Measurements from ENCODE around the gene POP5. TPM values are rescaled to one million over a fixed set of nuclear protein-coding genes. Genes with fewer than 3 reads are reported as not detected.

Gene POP5
- total and polyA plus RNA-seq, 4 donors = 20.0 to 37.1 (median 24.0) TPM

DNA sequence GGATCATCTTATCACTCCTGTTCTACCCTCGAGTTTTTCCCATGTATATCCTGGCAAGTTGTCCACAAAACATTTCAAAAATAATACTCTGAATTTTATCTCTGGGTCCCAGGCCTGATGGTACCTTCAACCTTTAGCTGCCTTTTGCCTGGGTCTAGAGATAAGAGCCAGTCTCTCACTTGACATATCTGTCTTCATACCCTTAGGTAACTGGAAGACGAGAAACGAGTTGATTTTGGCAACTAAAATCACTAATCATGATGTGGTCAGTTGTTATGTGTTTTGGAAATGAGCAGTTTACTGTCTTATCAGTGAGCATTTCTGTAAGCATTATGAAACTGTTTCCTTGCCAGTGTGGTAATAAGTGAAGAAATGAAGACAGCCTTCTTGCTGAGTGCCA is 40.8 kb downstream of the POP5 start:
- Histone ChIP-seq H3K27ac (ENCODE audit: low read depth in 1 of 2, low read length in 2 of 2) (peak overlapping the region; percentile 61 to 64), H3K9me3 (ENCODE audit: control insufficient read depth in 4 of 4, low read length in 3 of 4) (no peaks in the 10 kb centered on the region), H3K9ac (ENCODE audit: low read depth in 1 of 2, low read length in 2 of 2) (no peak overlapping the region), H3K4me1 (ENCODE audit: control insufficient read depth in 4 of 4, insufficient read depth in 4 of 4, low read length in 3 of 4) (peaks cover 21 to 58% (median 50%) of the 10 kb centered on the region in 4 donors), H3K36me3 (ENCODE audit: control insufficient read depth in 4 of 4, insufficient read depth in 3 of 4, low read depth in 1 of 4, low read length in 3 of 4) (peaks cover 0 to 3% (median under 1%) of the 10 kb centered on the region in 4 donors), H3K4me3 (ENCODE audit: low read depth in 1 of 3, low read length in 3 of 3) (no peak overlapping the region), H3K27me3 (ENCODE audit: control insufficient read depth in 4 of 4, insufficient read depth in 4 of 4, low read length in 3 of 4) (no peaks in the 10 kb centered on the region)
- WGBS = 7% methylated on average over 3 of the region's 3 CpGs
- no peak for TF ChIP-seq GABPA (IDR thresholded peaks at IDR 0.05 in 1 of 2, conservative IDR thresholded peaks at IDR 0.05 in 1 of 2)
- TF ChIP-seq RXRA (IDR thresholded peaks at IDR 0.05) = peak in 1 of 2 donors; percentile 5
- DNase-seq (ENCODE audit: low spot score) = no peak

DNA sequence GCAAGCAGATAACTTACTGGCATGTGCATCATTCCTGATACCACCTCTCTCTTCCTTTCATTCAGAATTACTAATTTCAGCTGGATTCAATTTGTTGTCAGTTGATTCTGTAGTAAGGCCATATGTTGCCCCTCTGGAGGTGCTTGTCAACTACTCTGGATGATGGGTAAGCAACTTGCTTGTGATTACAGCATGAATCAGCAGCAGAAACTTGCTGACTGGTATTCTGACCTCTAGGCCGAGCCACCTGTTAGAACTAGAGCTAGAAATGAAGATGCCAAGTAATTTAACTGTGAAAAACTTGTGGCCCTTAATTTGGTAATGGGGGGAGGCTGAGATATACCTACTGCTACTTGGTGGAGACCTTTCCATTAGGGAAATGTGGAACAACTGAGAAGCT is 41.9 kb downstream of the POP5 start:
- WGBS = 32% methylated on average over 1 of the region's 1 CpG
- H3K9me3 ChIP-seq (ENCODE audit: control insufficient read depth in 4 of 4, low read length in 3 of 4) = no peaks in the 10 kb centered on the region
- H3K27ac ChIP-seq (ENCODE audit: low read depth in 1 of 2, low read length in 2 of 2) = peak overlapping the region; percentile 31 to 82
- no peak overlapping the region for H3K9ac ChIP-seq (ENCODE audit: low read depth in 1 of 2, low read length in 2 of 2)
- H3K27me3 ChIP-seq (ENCODE audit: control insufficient read depth in 4 of 4, insufficient read depth in 4 of 4, low read length in 3 of 4) = no peaks in the 10 kb centered on the region
- no peak for DNase-seq (ENCODE audit: low spot score)
- peaks cover 0 to 3% (median under 1%) of the 10 kb centered on the region in 4 donors for H3K36me3 ChIP-seq (ENCODE audit: control insufficient read depth in 4 of 4, insufficient read depth in 3 of 4, low read depth in 1 of 4, low read length in 3 of 4)
- TF ChIP-seq, protein P1, sequence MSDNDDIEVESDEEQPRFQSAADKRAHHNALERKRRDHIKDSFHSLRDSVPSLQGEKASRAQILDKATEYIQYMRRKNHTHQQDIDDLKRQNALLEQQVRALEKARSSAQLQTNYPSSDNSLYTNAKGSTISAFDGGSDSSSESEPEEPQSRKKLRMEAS (IDR thresholded peaks at IDR 0.05) = peak; percentile 12
- TF ChIP-seq EGR1 (IDR thresholded peaks at IDR 0.05; ENCODE audit: low read depth in 2 of 2) (no peak), RXRA (IDR thresholded peaks at IDR 0.05) (peak in 1 of 2 donors; percentile 20)
- H3K4me3 ChIP-seq (ENCODE audit: low read depth in 1 of 3, low read length in 3 of 3) = no peak overlapping the region
- H3K4me1 ChIP-seq (ENCODE audit: control insufficient read depth in 4 of 4, insufficient read depth in 4 of 4, low read length in 3 of 4) = peaks cover 21 to 59% (median 50%) of the 10 kb centered on the region in 4 donors

DNA sequence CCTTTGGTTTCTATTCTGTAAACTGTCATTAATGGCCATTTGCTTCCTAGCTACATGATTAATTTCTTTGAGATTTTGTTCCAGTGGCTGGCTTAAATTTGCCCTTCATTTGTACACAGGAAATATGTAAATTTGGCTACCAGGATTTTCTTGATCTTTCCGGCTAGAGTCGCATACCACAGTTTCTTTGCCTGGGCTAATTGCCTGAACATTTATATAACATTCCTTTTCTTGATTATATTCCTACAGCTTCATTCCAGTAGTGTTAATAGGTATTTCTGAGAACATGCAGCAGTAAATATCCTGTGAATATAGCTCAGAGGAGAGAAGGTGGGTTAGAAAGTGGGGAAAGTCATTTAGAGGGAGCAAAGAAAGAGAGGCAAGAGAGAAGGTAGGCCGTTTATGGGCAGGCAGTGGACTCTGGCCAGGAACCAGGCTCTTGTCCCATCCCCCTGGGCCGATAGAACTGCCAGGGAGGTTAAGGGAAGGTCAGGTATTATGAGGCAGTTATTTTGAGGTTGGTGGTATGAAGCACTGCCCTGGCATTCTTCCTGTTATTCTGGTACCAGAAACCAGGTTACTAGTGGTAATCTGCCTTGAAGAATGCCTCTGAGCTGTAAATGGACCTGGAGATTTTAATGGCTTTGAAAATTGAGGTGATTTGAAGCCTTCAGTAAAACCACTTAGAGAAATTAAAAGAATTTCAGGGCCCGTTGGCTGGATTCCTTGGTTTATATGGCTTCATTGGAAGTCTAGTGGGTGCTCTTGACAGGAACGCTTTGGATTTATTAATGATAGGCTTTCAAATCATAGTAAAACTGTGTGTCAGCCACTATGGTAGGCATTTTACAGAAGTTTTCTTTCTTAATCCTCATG is 42.7 kb downstream of the POP5 start:
- Histone ChIP-seq H3K36me3 (ENCODE audit: control insufficient read depth in 4 of 4, insufficient read depth in 3 of 4, low read depth in 1 of 4, low read length in 3 of 4) (peaks cover 0 to 3% (median under 1%) of the 10 kb centered on the region in 4 donors), H3K9ac (ENCODE audit: low read depth in 1 of 2, low read length in 2 of 2) (peak overlapping the region in 1 of 2 donors; percentile 71), H3K9me3 (ENCODE audit: control insufficient read depth in 4 of 4, low read length in 3 of 4) (no peaks in the 10 kb centered on the region), H3K4me3 (ENCODE audit: low read depth in 1 of 3, low read length in 3 of 3) (peak overlapping the region in 2 of 3 donors; percentile 23 to 29), H3K27ac (ENCODE audit: low read depth in 1 of 2, low read length in 2 of 2) (peak overlapping the region; percentile 31 to 82), H3K27me3 (ENCODE audit: control insufficient read depth in 4 of 4, insufficient read depth in 4 of 4, low read length in 3 of 4) (no peaks in the 10 kb centered on the region), H3K4me1 (ENCODE audit: control insufficient read depth in 4 of 4, insufficient read depth in 4 of 4, low read length in 3 of 4) (peaks cover 15 to 59% (median 50%) of the 10 kb centered on the region in 4 donors)
- no peak for DNase-seq (ENCODE audit: low spot score)
- WGBS = 18% methylated on average over 6 of the region's 6 CpGs
- TF ChIP-seq, protein P2, sequence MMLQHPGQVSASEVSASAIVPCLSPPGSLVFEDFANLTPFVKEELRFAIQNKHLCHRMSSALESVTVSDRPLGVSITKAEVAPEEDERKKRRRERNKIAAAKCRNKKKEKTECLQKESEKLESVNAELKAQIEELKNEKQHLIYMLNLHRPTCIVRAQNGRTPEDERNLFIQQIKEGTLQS (IDR thresholded peaks at IDR 0.05) = no peak
- TF ChIP-seq, protein P3, sequence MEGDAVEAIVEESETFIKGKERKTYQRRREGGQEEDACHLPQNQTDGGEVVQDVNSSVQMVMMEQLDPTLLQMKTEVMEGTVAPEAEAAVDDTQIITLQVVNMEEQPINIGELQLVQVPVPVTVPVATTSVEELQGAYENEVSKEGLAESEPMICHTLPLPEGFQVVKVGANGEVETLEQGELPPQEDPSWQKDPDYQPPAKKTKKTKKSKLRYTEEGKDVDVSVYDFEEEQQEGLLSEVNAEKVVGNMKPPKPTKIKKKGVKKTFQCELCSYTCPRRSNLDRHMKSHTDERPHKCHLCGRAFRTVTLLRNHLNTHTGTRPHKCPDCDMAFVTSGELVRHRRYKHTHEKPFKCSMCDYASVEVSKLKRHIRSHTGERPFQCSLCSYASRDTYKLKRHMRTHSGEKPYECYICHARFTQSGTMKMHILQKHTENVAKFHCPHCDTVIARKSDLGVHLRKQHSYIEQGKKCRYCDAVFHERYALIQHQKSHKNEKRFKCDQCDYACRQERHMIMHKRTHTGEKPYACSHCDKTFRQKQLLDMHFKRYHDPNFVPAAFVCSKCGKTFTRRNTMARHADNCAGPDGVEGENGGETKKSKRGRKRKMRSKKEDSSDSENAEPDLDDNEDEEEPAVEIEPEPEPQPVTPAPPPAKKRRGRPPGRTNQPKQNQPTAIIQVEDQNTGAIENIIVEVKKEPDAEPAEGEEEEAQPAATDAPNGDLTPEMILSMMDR (IDR thresholded peaks at IDR 0.05; ENCODE audit: low read depth, low read length, missing input control) = no peak
- TF ChIP-seq GABPA (IDR thresholded peaks at IDR 0.05 in 1 of 2, conservative IDR thresholded peaks at IDR 0.05 in 1 of 2) (no peak), FOXA1 (IDR thresholded peaks at IDR 0.05) (no peak), RAD21 (IDR thresholded peaks at IDR 0.05) (peak in 1 of 2 donors; percentile 28), NR2F2 (IDR thresholded peaks at IDR 0.05) (peak; percentile 84), TAF1 (conservative IDR thresholded peaks at IDR 0.05) (no peak), HNF4G (IDR thresholded peaks at IDR 0.05) (peak; percentile 41), EGR1 (IDR thresholded peaks at IDR 0.05; ENCODE audit: low read depth in 2 of 2) (no peak), JUND (IDR thresholded peaks at IDR 0.05) (no peak), RXRA (IDR thresholded peaks at IDR 0.05) (peak; percentile 87 to 93), FOXA2 (IDR thresholded peaks at IDR 0.05) (no peak), SP1 (IDR thresholded peaks at IDR 0.05) (peak; percentile 76), YY1 (IDR thresholded peaks at IDR 0.05) (peak; percentile 34), HNF4A (conservative IDR thresholded peaks at IDR 0.05) (peak; percentile 72 to 75)
- TF ChIP-seq, protein P1 (IDR thresholded peaks at IDR 0.05) = no peak
- TF ChIP-seq, protein P4, sequence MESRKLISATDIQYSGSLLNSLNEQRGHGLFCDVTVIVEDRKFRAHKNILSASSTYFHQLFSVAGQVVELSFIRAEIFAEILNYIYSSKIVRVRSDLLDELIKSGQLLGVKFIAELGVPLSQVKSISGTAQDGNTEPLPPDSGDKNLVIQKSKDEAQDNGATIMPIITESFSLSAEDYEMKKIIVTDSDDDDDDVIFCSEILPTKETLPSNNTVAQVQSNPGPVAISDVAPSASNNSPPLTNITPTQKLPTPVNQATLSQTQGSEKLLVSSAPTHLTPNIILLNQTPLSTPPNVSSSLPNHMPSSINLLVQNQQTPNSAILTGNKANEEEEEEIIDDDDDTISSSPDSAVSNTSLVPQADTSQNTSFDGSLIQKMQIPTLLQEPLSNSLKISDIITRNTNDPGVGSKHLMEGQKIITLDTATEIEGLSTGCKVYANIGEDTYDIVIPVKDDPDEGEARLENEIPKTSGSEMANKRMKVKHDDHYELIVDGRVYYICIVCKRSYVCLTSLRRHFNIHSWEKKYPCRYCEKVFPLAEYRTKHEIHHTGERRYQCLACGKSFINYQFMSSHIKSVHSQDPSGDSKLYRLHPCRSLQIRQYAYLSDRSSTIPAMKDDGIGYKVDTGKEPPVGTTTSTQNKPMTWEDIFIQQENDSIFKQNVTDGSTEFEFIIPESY (IDR thresholded peaks at IDR 0.05) = no peak
- TF ChIP-seq, protein P5, sequence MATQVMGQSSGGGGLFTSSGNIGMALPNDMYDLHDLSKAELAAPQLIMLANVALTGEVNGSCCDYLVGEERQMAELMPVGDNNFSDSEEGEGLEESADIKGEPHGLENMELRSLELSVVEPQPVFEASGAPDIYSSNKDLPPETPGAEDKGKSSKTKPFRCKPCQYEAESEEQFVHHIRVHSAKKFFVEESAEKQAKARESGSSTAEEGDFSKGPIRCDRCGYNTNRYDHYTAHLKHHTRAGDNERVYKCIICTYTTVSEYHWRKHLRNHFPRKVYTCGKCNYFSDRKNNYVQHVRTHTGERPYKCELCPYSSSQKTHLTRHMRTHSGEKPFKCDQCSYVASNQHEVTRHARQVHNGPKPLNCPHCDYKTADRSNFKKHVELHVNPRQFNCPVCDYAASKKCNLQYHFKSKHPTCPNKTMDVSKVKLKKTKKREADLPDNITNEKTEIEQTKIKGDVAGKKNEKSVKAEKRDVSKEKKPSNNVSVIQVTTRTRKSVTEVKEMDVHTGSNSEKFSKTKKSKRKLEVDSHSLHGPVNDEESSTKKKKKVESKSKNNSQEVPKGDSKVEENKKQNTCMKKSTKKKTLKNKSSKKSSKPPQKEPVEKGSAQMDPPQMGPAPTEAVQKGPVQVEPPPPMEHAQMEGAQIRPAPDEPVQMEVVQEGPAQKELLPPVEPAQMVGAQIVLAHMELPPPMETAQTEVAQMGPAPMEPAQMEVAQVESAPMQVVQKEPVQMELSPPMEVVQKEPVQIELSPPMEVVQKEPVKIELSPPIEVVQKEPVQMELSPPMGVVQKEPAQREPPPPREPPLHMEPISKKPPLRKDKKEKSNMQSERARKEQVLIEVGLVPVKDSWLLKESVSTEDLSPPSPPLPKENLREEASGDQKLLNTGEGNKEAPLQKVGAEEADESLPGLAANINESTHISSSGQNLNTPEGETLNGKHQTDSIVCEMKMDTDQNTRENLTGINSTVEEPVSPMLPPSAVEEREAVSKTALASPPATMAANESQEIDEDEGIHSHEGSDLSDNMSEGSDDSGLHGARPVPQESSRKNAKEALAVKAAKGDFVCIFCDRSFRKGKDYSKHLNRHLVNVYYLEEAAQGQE (IDR thresholded peaks at IDR 0.05) = peak; percentile 24
